Mesothelial cell of epicardium (in vitro differentiated cells): ENCODE data around the gene CANT1. TPM values are rescaled to one million over a fixed set of nuclear protein-coding genes. Genes with fewer than 3 reads are reported as not detected.
A peak's percentile ranks its signal among the peaks of the same experiment; 100 is the strongest.
"Not testable (repeated sequence)": the region's sequence is repeated elsewhere in the genome, so short reads cannot be mapped to it uniquely, and the experiment has no call there.

Source experiments
- DNase-seq, 2 experiments: peaks; one replicate each; pipeline ENCODE4 v3.0.0; 2021; ENCODE audit warnings: low spot score in 2 of 2; ENCODE audit not compliant: unreplicated experiment in 2 of 2
- H3K27ac Mint-ChIP-seq: 2 replicates; pipeline ENCODE4 v1.8.0; 2021; ENCODE audit warnings: mixed read lengths
- H3K27me3 Mint-ChIP-seq: 2 replicates; pipeline ENCODE4 v1.8.0; 2021; ENCODE audit warnings: low read depth, mixed read lengths
- H3K36me3 Mint-ChIP-seq: 2 replicates; pipeline ENCODE4 v1.8.0; 2021; ENCODE audit warnings: mixed read lengths
- H3K4me1 Mint-ChIP-seq: 2 replicates; pipeline ENCODE4 v1.8.0; 2021; ENCODE audit warnings: mixed read lengths
- H3K4me3 Mint-ChIP-seq: 2 replicates; pipeline ENCODE4 v1.8.0; 2021; ENCODE audit warnings: mild to moderate bottlenecking, moderate library complexity, mixed read lengths
- H3K9me3 Mint-ChIP-seq: 2 replicates; pipeline ENCODE4 v1.8.0; 2021; ENCODE audit warnings: mixed read lengths
- CTCF ChIP-seq: fragments of 200-600 bp; sonication (generic); IDR thresholded peaks from one replicate; pipeline ENCODE4 v1.5.0; 2021; ENCODE audit warnings: antibody characterized with exemption; ENCODE audit not compliant: unreplicated experiment
- total RNA-seq: library from RNA; stranded (reverse); gene quantifications from 3 replicates; pipeline ENCODE4 v1.2.1, GENCODE V29; 2021

The CANT1 gene
- total RNA-seq, 1 donor from 2014 or later, result 68.2 TPM

GRCh38 chr17:78947235-78948149 lies 62.1 kb downstream of the CANT1 start:
- no peaks in the 10 kb centered on the region for H3K36me3 Mint-ChIP-seq
- TF ChIP-seq CTCF, result no peak
- H3K4me3 Mint-ChIP-seq, result no peak overlapping the region
- H3K27me3 Mint-ChIP-seq, result no peaks in the 10 kb centered on the region
- H3K4me1 Mint-ChIP-seq, result peaks cover 17% of the 10 kb centered on the region
- peaks cover 12% of the 10 kb centered on the region for H3K9me3 Mint-ChIP-seq
- H3K27ac Mint-ChIP-seq, result peak overlapping the region; percentile 59
- DNase-seq, result no peak

DNA sequence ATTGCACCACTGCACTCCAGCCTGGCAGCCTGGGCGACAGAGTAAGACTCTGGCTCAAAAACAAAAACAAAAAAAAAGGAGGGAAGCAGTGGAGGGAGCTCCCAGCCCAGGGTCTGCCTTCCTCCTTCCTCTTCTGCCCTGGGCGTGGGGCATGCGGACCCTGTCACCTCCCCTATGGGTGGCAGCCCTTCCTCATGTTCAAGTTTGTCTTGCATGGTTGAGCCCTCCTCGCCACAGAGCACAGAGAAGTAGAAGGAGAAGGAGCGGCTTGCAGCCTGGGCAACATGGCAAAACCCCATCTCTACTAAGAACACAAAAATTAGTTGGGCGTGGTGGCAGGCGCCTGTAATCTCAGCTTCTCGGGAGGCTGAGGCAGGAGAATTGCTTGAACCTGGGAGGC lies 62.9 kb downstream of the CANT1 start:
- TF ChIP-seq CTCF, result no peak

DNA sequence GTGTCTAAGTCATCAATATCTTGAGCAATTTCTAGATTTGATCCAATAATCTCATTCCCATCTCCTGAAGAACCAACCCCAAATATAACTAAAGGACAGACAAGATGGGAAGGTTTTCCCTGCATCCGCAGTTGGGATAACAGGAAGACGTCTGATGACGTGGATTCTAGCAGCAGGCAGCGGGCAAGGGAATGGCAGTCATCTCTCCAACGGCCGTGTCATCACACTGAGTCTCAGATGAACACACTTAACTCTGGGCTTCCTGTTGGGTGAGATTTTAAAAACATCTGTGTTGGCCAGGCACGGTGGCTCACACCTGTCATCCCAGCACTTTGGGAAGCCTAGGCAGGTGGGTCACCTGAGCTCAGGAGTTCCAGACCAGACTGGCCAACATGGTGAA lies 63.4 kb downstream of the CANT1 start:
- Mint-ChIP-seq H3K4me3 (no peak overlapping the region), H3K27me3 (no peaks in the 10 kb centered on the region), H3K4me1 (peaks cover 12% of the 10 kb centered on the region), H3K27ac (no peak overlapping the region), H3K36me3 (no peaks in the 10 kb centered on the region), H3K9me3 (peaks cover 9% of the 10 kb centered on the region)
- no peak for TF ChIP-seq CTCF
- no peak for DNase-seq

More for the DNA sequence above, 62.9 kb downstream of the CANT1 start:
- peak overlapping the region; percentile 30 for H3K27ac Mint-ChIP-seq
- no peaks in the 10 kb centered on the region for H3K36me3 Mint-ChIP-seq
- peaks cover 12% of the 10 kb centered on the region for H3K9me3 Mint-ChIP-seq
- no peak overlapping the region for H3K4me3 Mint-ChIP-seq
- H3K4me1 Mint-ChIP-seq, result peaks cover 12% of the 10 kb centered on the region
- DNase-seq, result no peak
- H3K27me3 Mint-ChIP-seq, result no peaks in the 10 kb centered on the region

- H3K36me3 Mint-ChIP-seq, H3K27ac Mint-ChIP-seq, H3K4me3 Mint-ChIP-seq, DNase-seq, H3K27me3 Mint-ChIP-seq, H3K9me3 Mint-ChIP-seq: not testable (repeated sequence)
- H3K4me1 Mint-ChIP-seq, result peaks cover 15% of the 10 kb centered on the region
These were observed 64.1 kb downstream of the CANT1 start for GRCh38 chr17:78945455-78945854.

DNA sequence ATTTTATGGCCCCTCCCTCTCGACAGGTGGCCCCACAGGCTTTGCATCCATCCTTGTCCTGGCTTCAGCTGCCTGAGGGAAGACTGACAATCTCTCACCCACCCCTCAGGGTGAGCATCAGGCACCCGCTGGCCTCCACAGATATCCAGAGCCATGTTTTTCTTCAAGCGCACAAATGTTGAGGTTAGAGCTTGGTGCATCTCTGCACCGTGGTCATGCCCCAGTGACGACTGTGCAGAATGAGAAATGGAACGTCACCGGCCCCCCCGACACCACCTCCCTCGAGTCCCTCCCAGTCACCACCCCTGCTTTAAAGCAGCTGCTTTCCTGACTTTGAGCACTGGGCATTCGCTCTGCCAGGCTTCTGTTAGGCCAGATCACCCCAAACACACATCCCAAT lies 64.6 kb downstream of the CANT1 start:
- no peaks in the 10 kb centered on the region for H3K9me3 Mint-ChIP-seq
- no peak overlapping the region for H3K4me3 Mint-ChIP-seq
- no peak overlapping the region for H3K27ac Mint-ChIP-seq

More for the DNA sequence above, 64.6 kb downstream of the CANT1 start:
- TF ChIP-seq CTCF, result no peak
- DNase-seq, result no peak
- no peaks in the 10 kb centered on the region for H3K36me3 Mint-ChIP-seq
- H3K27me3 Mint-ChIP-seq, result no peaks in the 10 kb centered on the region
- H3K4me1 Mint-ChIP-seq, result peaks cover 18% of the 10 kb centered on the region
